ENCODE data around the gene ORMDL2. TPM values are rescaled to one million over a fixed set of nuclear protein-coding genes. Genes with fewer than 3 reads are reported as not detected.
A peak's percentile ranks its signal among the peaks of the same experiment; 100 is the strongest.

The ORMDL2 gene
- total and polyA plus RNA-seq, 10 of the 15 experiments (the other 5 are each of a cell fraction or from before 2014, with no cell fraction given) = 15.0 to 135 (median 33.9) TPM

DNA sequence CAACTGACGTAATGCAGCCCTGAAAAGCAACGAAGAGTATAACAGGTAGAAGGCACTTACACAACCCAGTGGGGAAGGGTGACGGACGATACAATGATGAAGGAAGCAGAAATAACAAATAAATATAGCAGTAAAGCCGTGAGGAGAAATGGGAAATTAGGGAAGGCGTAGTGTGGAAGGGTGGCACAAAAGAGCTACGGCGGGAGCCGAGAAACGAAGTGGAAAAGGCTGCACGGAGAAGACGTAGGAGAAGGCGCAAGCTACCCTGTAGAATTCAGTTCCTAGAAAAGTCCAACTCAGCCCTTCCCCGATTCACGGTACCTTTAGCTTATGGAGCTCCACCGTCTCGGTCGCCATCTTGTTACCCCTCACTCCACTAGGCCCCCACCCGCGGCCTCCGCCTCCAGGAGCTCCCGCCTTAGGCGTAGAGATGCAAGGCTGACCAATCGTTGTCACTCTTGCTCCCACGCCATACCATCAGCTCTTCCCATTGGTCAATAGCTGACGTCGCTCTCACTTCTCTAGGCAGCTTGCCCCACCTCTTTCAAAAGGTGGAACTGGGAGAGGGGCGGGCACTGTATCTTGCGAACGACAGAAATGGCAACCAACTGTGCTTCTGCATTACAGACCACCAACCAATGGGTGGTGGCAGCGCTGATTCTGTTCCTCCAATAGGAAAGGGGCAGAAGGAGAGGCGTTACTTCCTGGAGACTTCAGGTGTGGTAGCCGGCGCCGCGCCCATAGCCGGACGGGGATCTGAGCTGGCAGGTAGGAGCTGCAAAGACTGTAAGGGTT is at the start of gene ORMDL2, which contains the start of gene SARNP (continued):
- TF ChIP-seq ELK1 (IDR thresholded peaks at IDR 0.05; ENCODE audit: low read depth, low read length) = no peak
- TF ChIP-seq ZBTB33 (IDR thresholded peaks at IDR 0.05) = no peak
- no peak for TF ChIP-seq TARDBP (IDR thresholded peaks at IDR 0.05; ENCODE audit: borderline replicate concordance)
- TF ChIP-seq MXI1 (IDR thresholded peaks at IDR 0.05; ENCODE audit: low read depth, low read length) = peak; percentile 82
- no peak for TF ChIP-seq CBX3 (IDR thresholded peaks at IDR 0.05; ENCODE audit: borderline replicate concordance, low read depth)
- peak; percentile 35; the same call in 1 of the 2 replicates for TF ChIP-seq ASH2L (IDR thresholded peaks at IDR 0.05; ENCODE audit: borderline replicate concordance, low read depth)
- no peak for TF ChIP-seq KAT2A (conservative IDR thresholded peaks at IDR 0.05; ENCODE audit: control insufficient read depth, low read depth, low read length)
- peak; percentile 95 for TF ChIP-seq NFYB (IDR thresholded peaks at IDR 0.05; ENCODE audit: insufficient read depth, low read depth, low read length)
- TF ChIP-seq KDM1A (IDR thresholded peaks at IDR 0.05; ENCODE audit: borderline replicate concordance) = no peak
- peak; percentile 89 for TF ChIP-seq TAF1 (IDR thresholded peaks at IDR 0.05; ENCODE audit: borderline replicate concordance, low read depth, low read length)
- no peak for TF ChIP-seq HDAC6 (IDR thresholded peaks at IDR 0.05; ENCODE audit: unreplicated experiment)
- no peak for TF ChIP-seq NFXL1 (IDR thresholded peaks at IDR 0.05; ENCODE audit: borderline replicate concordance)
- no peak for TF ChIP-seq RCOR1 (conservative IDR thresholded peaks at IDR 0.05; ENCODE audit: low read depth, low read length)
- TF ChIP-seq STAT1 (conservative IDR thresholded peaks at IDR 0.05) = no peak
- peak; percentile 89 for TF ChIP-seq GABPA (IDR thresholded peaks at IDR 0.05; ENCODE audit: low read depth)
- TF ChIP-seq JUND (IDR thresholded peaks at IDR 0.05; ENCODE audit: low read depth, low read length) = no peak
- no peak for TF ChIP-seq EZH2 (IDR thresholded peaks at IDR 0.05; ENCODE audit: borderline replicate concordance, control insufficient read depth, low read depth, low read length)
- no peak for TF ChIP-seq FOXM1 (IDR thresholded peaks at IDR 0.05; ENCODE audit: low read depth, low read length)
- peak; percentile 49 for TF ChIP-seq MTA2 (IDR thresholded peaks at IDR 0.05; ENCODE audit: low read depth)
- TF ChIP-seq KLF5 (IDR thresholded peaks at IDR 0.05; ENCODE audit: partially characterized antibody) = peak; percentile 59
- peak; percentile 87 for TF ChIP-seq POLR2AphosphoS5 (IDR thresholded peaks at IDR 0.05; ENCODE audit: low read length)
- TF ChIP-seq SIN3A (IDR thresholded peaks at IDR 0.05; ENCODE audit: low read depth, low read length) = 0 out of 2 replicates have a peak, but pooled peaks have one; percentile 26
- peak; percentile 91 for TF ChIP-seq SPI1 (IDR thresholded peaks at IDR 0.05; ENCODE audit: borderline replicate concordance, insufficient read depth, low read depth, low read length)
- TF ChIP-seq, protein P1, sequence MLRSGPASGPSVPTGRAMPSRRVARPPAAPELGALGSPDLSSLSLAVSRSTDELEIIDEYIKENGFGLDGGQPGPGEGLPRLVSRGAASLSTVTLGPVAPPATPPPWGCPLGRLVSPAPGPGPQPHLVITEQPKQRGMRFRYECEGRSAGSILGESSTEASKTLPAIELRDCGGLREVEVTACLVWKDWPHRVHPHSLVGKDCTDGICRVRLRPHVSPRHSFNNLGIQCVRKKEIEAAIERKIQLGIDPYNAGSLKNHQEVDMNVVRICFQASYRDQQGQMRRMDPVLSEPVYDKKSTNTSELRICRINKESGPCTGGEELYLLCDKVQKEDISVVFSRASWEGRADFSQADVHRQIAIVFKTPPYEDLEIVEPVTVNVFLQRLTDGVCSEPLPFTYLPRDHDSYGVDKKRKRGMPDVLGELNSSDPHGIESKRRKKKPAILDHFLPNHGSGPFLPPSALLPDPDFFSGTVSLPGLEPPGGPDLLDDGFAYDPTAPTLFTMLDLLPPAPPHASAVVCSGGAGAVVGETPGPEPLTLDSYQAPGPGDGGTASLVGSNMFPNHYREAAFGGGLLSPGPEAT (IDR thresholded peaks at IDR 0.05; ENCODE audit: low read depth) = peak; percentile 62
- TF ChIP-seq STAT3 (IDR thresholded peaks at IDR 0.05; ENCODE audit: low read depth, low read length) = no peak
- peak; percentile 50 for TF ChIP-seq RELA (IDR thresholded peaks at IDR 0.05; ENCODE audit: borderline replicate concordance, partially characterized antibody)

Data from GM12878 (cell line).